Panc1 (cell line): ENCODE measurements around the gene APOO. TPM values are rescaled to one million over a fixed set of nuclear protein-coding genes. Genes with fewer than 3 reads are reported as not detected.
A peak's percentile ranks its signal among the peaks of the same experiment; 100 is the strongest.

Experiments used
- ATAC-seq: fragments of 200-7000 bp; cut with Tn5 transposase; 2 replicates; pipeline ENCODE4 v1.9.1; 2020; ENCODE audit warnings: mild to moderate bottlenecking, moderate library complexity
- BruUV-seq: library from RNA; stranded (reverse); fragments of 400-500 nt; replicated peaks from 2 replicates; lab custom pipeline; 2021; lab: Mats Ljungman, UMichigan
- CTCF ChIA-PET: fragments of 300-600 bp; sonication (Branson Sonifier 250); formaldehyde crosslinking; loops from one replicate; lab custom pipeline; 2022; ENCODE audit warnings: antibody characterized with exemption; lab: Charles Lee
- POLR2A ChIA-PET: fragments of 300-600 bp; sonication (Branson Sonifier 250); formaldehyde crosslinking; loops from one replicate; lab custom pipeline; 2022; ENCODE audit warnings: antibody characterized with exemption; lab: Charles Lee
- DNase-seq: peaks from one replicate; pipeline ENCODE4 v3.0.0-alpha.2; 2010; ENCODE audit warnings: low read depth, low spot score
- H3K27ac ChIP-seq: 2 replicates; pipeline ENCODE4 v1.5.1; 2011; ENCODE audit warnings: mild to moderate bottlenecking, low read length, inconsistent platforms
- H3K27me3 ChIP-seq: fragments of 200-500 bp; sonication (Bioruptor generic); 2 replicates; pipeline ENCODE4 v1.6.0; 2014; ENCODE audit warnings: low read length, inconsistent platforms; ENCODE audit not compliant: control insufficient read depth, insufficient read depth
- H3K36me3 ChIP-seq: fragments of 200-500 bp; sonication (Bioruptor generic); 2 replicates; pipeline ENCODE4 v1.5.1; 2014; ENCODE audit warnings: inconsistent platforms, mild to moderate bottlenecking, low read length, moderate library complexity; ENCODE audit not compliant: control insufficient read depth, insufficient read depth
- H3K4me1 ChIP-seq: 2 replicates; pipeline ENCODE4 v1.5.1; 2011; ENCODE audit warnings: inconsistent platforms, mild to moderate bottlenecking, low read length, moderate library complexity; ENCODE audit not compliant: control insufficient read depth, insufficient read depth
- H3K4me3 ChIP-seq, 2 experiments: 2 replicates each; pipeline ENCODE4 v1.5.1; 2011 to 2012; ENCODE audit warnings: low read depth in 2 of 2, low read length in 2 of 2, mild to moderate bottlenecking in 2 of 2, inconsistent platforms in 1 of 2, moderate library complexity in 1 of 2
- H3K9me3 ChIP-seq: fragments of 200-500 bp; sonication (Bioruptor generic); 2 replicates; pipeline ENCODE4 v1.5.1; 2014; ENCODE audit warnings: low read depth, mild to moderate bottlenecking, inconsistent platforms, low read length, moderate library complexity; ENCODE audit not compliant: control insufficient read depth, insufficient read depth
- POLR2AphosphoS5 ChIP-seq: IDR thresholded peaks from 2 replicates; pipeline ENCODE4 v1.6.1; 2012; ENCODE audit warnings: mild to moderate bottlenecking, low read depth, low read length, moderate library complexity
- SIN3A ChIP-seq: IDR thresholded peaks from 2 replicates; pipeline ENCODE4 v1.6.1; 2012; ENCODE audit warnings: low read depth, mild to moderate bottlenecking, low read length, moderate library complexity, borderline replicate concordance; ENCODE audit not compliant: insufficient read depth
- TCF7L2 ChIP-seq: IDR thresholded peaks from 2 replicates; pipeline ENCODE4 v1.6.1; 2011; ENCODE audit warnings: mild to moderate bottlenecking, low read depth, low read length, inconsistent platforms
- in situ Hi-C: cut with HindIII; loops from 2 replicates; pipeline ENCODE4 v1.10.0; 2016; ENCODE audit warnings: low sequenced_read_pairs, low pct_unique_long_range_greater_than_20kb
- intact Hi-C: fragments of 100-400 bp; cut with micrococcal nuclease; formaldehyde crosslinking; loops from one replicate; pipeline ENCODE4 v1.10.0; 2022; ENCODE audit not compliant: unreplicated experiment
- total RNA-seq: library from RNA; stranded (reverse); gene quantifications from one replicate; pipeline ENCODE4 v1.2.1, GENCODE V29; 2021; ENCODE audit not compliant: unreplicated experiment
- TF ChIP-seq, protein P1 (sequence below): fragments of 450-650 bp; IDR thresholded peaks from 2 replicates; pipeline ENCODE4 v1.5.1; 2017; ENCODE audit warnings: mild to moderate bottlenecking
- TF ChIP-seq, protein P2 (sequence below), 2 experiments: IDR thresholded peaks; 2 replicates each; pipeline ENCODE4 v1.6.1; 2011 to 2012; ENCODE audit warnings: low read depth in 2 of 2, control low read depth in 1 of 2, low read length in 1 of 2, mild to moderate bottlenecking in 1 of 2, moderate library complexity in 1 of 2; ENCODE audit not compliant: insufficient read depth in 1 of 2

Gene APOO
- total RNA-seq, 1 experiment from 2014 or later, result 36.8 TPM

DNA sequence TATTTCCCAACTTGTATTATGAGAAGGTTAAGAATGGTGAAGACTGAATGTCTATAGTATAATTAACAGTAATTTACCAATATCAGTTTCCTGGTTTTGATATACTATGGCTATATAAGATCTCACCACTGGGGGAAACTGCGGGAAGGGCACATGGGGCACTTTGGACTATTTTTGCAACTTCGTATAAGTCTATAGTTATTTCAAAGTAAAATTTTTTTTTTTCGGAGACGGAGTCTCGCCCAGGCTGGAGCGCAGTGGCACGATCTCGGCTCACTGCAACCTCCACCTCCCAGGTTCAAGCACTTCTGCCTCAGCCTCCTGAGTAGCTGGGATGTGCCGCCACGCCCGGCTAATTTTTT is 46.2 kb upstream of the APOO start:
- H3K4me3 ChIP-seq, result no peak overlapping the region
- no peaks in the 10 kb centered on the region for H3K36me3 ChIP-seq
- H3K9me3 ChIP-seq, result no peaks in the 10 kb centered on the region
- ATAC-seq, result no peak
- CTCF ChIA-PET, result no interaction called here
- H3K27me3 ChIP-seq, result no peaks in the 10 kb centered on the region
- intact Hi-C loops, result no loop called here
- no peaks in the 10 kb centered on the region for H3K4me1 ChIP-seq
- POLR2A ChIA-PET, result interaction anchor here (0.6 kb wide), 1 partner anchor 35 kb away, joined by 6 read pairs; no protein-coding TSS in a partner anchor
- TF ChIP-seq, protein P1, sequence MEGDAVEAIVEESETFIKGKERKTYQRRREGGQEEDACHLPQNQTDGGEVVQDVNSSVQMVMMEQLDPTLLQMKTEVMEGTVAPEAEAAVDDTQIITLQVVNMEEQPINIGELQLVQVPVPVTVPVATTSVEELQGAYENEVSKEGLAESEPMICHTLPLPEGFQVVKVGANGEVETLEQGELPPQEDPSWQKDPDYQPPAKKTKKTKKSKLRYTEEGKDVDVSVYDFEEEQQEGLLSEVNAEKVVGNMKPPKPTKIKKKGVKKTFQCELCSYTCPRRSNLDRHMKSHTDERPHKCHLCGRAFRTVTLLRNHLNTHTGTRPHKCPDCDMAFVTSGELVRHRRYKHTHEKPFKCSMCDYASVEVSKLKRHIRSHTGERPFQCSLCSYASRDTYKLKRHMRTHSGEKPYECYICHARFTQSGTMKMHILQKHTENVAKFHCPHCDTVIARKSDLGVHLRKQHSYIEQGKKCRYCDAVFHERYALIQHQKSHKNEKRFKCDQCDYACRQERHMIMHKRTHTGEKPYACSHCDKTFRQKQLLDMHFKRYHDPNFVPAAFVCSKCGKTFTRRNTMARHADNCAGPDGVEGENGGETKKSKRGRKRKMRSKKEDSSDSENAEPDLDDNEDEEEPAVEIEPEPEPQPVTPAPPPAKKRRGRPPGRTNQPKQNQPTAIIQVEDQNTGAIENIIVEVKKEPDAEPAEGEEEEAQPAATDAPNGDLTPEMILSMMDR, result no peak
- TF ChIP-seq POLR2AphosphoS5 (no peak), TCF7L2 (no peak), SIN3A (no peak)
- TF ChIP-seq, protein P2, sequence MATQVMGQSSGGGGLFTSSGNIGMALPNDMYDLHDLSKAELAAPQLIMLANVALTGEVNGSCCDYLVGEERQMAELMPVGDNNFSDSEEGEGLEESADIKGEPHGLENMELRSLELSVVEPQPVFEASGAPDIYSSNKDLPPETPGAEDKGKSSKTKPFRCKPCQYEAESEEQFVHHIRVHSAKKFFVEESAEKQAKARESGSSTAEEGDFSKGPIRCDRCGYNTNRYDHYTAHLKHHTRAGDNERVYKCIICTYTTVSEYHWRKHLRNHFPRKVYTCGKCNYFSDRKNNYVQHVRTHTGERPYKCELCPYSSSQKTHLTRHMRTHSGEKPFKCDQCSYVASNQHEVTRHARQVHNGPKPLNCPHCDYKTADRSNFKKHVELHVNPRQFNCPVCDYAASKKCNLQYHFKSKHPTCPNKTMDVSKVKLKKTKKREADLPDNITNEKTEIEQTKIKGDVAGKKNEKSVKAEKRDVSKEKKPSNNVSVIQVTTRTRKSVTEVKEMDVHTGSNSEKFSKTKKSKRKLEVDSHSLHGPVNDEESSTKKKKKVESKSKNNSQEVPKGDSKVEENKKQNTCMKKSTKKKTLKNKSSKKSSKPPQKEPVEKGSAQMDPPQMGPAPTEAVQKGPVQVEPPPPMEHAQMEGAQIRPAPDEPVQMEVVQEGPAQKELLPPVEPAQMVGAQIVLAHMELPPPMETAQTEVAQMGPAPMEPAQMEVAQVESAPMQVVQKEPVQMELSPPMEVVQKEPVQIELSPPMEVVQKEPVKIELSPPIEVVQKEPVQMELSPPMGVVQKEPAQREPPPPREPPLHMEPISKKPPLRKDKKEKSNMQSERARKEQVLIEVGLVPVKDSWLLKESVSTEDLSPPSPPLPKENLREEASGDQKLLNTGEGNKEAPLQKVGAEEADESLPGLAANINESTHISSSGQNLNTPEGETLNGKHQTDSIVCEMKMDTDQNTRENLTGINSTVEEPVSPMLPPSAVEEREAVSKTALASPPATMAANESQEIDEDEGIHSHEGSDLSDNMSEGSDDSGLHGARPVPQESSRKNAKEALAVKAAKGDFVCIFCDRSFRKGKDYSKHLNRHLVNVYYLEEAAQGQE (IDR thresholded peaks at IDR 0.05; ENCODE audit: insufficient read depth in 1 of 2, low read depth in 2 of 2, low read length in 1 of 2), result no peak
- DNase-seq, result no peak
- H3K27ac ChIP-seq, result no peak overlapping the region
- BruUV-seq, result no TSS peak
- in situ Hi-C loops, result no loop called here

DNA sequence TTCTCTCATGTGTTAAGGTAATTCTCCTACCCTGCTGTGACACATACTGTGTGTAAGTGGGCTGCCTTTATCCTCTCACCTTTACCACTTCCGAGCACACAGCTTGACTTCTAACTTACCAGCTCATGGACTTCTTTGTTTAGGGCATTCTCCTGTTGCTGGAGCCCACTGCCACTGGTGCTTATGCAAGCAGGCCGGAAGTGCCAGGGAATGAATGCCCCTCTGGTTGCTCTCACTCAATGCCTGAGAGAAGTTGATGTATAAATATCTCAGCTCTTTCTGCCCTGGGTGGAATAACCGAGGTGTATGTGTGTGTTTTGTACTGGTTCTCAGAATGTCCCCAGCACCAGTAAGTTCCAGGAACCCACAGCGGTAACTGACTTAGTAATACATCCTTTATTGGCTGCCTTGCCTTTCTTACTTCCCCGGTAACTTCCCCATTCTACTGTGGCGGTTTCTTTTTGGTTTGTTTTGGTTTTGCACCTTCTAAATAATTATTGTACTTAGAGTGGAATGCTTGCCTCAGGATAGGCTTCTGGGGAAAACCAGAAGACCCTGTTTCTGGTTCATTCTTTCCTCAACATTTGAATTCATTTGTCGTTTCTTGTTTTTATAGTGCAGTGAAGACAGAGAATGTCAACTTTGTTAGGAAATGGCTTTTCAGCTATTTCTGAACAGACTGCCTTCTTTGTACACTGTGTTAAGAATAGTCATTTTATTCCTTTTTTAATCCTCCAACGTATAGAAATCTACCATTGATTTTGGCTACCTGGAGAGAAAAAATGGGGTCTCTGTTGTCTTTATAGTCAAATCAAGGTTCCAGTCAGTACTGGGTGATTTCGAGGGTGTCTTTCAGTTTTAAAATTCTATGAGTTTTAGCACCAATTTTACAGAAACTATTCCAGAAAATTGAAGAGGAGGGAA is 45.5 kb upstream of the APOO start:
- H3K36me3 ChIP-seq, result no peaks in the 10 kb centered on the region
- no peak for DNase-seq
- in situ Hi-C loops (no loop called here), intact Hi-C loops (no loop called here)
- H3K27me3 ChIP-seq, result no peaks in the 10 kb centered on the region
- H3K27ac ChIP-seq, result peak overlapping the region; percentile 48; the same call in 1 of the 2 replicates
- H3K4me3 ChIP-seq, result peak overlapping the region; percentile 4 to 16; a peak in 3 of 4 replicates
- ATAC-seq, result peak; percentile 70; the same call in 1 of the 2 replicates
- H3K4me1 ChIP-seq, result no peaks in the 10 kb centered on the region
- no peak for TF ChIP-seq POLR2AphosphoS5
- ChIA-PET CTCF (no interaction called here), POLR2A (interaction anchor here (0.6 kb wide), 1 partner anchor 36 kb away, joined by 6 read pairs; no protein-coding TSS in a partner anchor)
- no peaks in the 10 kb centered on the region for H3K9me3 ChIP-seq
- no TSS peak for BruUV-seq

DNA sequence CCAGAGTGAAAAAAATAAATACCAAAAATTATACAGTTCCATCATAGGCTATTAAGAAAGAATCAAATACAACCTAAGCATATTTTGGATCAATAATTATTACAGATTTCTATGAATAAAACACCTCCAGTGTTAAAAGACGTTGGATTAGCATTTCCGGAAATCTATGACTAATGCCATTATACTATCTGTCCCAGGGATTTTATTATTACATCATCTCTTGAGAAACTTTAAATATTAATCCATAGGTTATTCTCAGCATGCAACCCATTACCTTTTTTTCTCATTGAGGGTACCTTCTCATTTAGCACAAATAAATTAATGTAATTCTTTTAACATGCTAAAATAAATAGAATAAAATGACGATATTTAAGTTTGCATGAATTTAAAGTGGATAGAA is 44.7 kb upstream of the APOO start:
- H3K27me3 ChIP-seq, result no peaks in the 10 kb centered on the region
- H3K4me1 ChIP-seq, result no peaks in the 10 kb centered on the region
- no peaks in the 10 kb centered on the region for H3K9me3 ChIP-seq
- no peak overlapping the region; the same call in 1 of the 2 replicates for H3K27ac ChIP-seq
- no peaks in the 10 kb centered on the region for H3K36me3 ChIP-seq
- DNase-seq (no peak), ATAC-seq (no peak)
- in situ Hi-C loops (no loop called here), intact Hi-C loops (no loop called here)
- H3K4me3 ChIP-seq, result no peak overlapping the region
- ChIA-PET CTCF (no interaction called here), POLR2A (no interaction called here)
- TF ChIP-seq POLR2AphosphoS5, result no peak
- TF ChIP-seq TCF7L2, result no peak
- TF ChIP-seq, protein P2 (IDR thresholded peaks at IDR 0.05; ENCODE audit: insufficient read depth in 1 of 2, low read depth in 2 of 2, low read length in 1 of 2), result no peak
- no TSS peak for BruUV-seq
